Activated effector memory CD4-positive, alpha-beta T cell treated with Interleukin-2 at 50 U/mL for 16 hours (primary cell): ENCODE measurements around the gene THOC6.

Source experiments
- DNase-seq: peaks from one replicate; pipeline ENCODE4 v3.0.0-alpha.2; 2020

The THOC6 gene

DNA sequence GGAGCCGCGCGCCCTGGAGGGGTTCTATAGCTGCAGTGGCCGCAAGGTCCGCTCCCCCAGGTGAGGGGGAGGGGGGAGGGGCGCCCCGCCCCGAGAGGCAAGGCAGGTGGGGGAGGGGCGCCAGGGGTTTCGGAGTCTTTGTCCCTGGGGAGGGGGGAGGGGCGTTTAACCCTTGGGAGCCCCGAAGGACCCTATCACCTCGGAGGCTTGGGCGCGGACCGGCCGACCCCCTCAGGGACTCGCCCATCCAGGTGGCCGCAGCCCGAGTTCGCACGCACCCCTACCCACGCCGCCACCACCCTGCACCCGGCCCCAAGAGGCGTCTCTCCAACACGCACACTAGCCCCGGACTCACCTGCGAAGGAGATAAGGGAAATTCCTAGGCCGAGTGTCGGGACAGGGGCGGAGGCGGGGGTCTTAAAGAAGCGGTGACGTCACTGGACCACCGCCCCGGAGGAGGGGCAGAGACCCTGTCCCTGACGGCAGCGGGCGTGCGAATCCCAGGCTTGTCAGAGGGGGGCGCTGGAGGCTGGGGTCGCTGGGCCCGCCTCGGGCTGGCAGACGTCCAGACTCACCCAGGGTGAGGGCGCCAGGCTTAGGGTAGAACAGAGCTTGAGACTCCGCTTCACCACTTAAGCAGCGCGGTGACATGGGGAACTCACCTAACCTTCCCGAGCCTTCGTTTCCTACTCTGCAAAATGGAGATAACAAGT lies 5.9 kb upstream of the THOC6 start, which contains the start of gene CLDN6:
TSS of gene CLDN6 (minus strand) at position 390 of the 713 bp plus-strand sequence. CDS start 2,162 bp downstream, outside the sequence.
- DNase-seq, result no peak

DNA sequence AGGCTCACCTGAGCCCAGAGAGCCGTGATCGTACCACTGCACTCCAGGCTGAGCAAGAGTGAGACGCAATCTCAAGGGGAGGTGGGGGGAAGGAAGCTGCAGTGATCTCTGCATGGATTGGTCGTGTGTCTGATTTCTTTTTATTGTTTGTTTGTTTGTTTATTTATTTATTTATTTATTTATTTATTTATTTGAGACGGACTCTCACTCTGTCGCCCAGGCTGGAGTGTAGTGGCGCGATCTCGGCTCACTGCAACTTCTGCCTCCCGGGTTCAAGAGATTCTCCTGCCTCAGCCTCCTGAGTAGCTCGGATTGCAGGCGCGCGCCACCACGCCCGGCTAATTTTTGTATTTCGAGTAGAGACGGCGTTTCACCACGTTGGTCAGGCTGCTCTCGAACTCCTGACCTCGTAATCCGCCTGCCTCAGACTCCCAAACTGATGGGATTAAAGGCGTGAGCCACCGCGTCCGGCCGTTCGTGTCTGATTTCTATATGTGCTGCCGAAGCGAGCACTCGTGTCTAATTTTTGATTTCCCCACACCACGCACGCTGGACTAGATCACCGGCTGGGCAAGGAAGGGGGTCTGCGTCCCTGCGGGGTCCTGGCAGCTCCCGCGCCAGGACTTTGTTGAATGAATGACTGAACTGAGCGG lies 4.1 kb upstream of the THOC6 start:
- DNase-seq, result no peak

DNA sequence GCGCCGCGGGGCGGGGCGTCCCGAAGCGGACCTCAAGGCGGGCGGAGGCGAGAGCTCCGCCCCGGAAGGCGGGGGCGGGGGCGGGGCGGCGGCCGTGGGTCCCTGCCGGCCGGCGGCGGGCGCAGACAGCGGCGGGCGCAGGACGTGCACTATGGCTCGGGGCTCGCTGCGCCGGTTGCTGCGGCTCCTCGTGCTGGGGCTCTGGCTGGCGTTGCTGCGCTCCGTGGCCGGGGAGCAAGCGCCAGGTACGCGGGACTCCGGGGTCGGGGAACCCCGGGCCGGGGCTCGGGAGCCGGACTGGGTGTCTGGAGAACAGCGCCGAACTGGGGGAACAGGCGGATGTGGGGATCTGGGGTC lies 3.6 kb upstream of the THOC6 start, which contains the start of gene TNFRSF12A:
TSS of gene TNFRSF12A (plus strand) at position 122 of the 357 bp plus-strand sequence. CDS start at position 152, 30 bp downstream.
- peak; percentile 57 for DNase-seq

DNA sequence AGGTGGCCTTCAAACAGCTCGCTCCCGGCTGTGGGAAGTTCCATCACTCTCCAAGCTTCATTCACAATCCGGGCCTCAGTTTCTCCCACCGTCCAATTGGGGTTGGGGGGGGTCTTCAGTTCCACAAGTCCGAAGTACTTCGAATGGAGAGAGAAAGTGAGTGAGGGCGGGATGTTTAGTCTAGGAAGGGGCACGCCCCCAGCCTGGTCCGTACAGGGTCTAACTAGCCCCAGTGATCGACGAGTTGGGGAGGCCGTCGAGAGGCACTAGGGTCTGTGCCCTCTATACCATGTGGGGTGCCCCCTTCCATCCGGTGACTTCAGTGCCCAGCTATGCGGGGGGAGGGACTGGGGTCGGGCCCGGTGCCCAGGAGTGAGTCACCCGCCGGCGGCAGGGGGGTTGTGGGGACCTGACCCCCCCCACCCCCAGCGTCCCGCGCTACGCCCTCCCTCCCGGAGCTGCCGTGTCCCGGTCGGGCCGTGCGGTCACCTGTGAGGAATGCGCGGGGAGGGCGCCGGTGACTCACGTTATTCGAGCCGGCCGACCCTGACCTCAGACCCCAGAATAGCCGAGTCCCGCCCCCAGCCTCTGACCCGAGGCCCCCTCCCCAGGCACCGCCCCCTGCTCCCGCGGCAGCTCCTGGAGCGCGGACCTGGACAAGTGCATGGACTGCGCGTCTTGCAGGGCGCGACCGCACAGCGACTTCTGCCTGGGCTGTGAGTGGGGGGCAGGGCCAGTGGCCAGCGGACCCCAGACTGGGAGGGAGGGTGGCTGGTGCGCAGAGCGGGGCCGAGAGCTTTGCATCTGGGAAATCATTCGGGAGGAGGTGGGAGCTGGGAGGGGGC lies 3.0 kb upstream of the THOC6 start:
- DNase-seq, result peak; percentile 65

DNA sequence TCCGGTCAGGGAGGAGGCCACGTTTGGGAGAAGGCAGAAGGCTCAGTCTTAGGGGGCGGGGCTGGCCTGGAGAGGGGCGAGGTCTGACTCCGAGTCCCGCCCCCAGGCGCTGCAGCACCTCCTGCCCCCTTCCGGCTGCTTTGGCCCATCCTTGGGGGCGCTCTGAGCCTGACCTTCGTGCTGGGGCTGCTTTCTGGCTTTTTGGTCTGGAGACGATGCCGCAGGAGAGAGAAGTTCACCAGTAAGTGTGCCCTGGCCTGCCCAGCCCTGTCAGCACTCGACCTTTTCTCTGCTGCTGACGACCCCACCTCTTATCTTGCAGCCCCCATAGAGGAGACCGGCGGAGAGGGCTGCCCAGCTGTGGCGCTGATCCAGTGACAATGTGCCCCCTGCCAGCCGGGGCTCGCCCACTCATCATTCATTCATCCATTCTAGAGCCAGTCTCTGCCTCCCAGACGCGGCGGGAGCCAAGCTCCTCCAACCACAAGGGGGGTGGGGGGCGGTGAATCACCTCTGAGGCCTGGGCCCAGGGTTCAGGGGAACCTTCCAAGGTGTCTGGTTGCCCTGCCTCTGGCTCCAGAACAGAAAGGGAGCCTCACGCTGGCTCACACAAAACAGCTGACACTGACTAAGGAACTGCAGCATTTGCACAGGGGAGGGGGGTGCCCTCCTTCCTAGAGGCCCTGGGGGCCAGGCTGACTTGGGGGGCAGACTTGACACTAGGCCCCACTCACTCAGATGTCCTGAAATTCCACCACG lies 2.2 kb upstream of the THOC6 start:
- peak; percentile 57 for DNase-seq

DNA sequence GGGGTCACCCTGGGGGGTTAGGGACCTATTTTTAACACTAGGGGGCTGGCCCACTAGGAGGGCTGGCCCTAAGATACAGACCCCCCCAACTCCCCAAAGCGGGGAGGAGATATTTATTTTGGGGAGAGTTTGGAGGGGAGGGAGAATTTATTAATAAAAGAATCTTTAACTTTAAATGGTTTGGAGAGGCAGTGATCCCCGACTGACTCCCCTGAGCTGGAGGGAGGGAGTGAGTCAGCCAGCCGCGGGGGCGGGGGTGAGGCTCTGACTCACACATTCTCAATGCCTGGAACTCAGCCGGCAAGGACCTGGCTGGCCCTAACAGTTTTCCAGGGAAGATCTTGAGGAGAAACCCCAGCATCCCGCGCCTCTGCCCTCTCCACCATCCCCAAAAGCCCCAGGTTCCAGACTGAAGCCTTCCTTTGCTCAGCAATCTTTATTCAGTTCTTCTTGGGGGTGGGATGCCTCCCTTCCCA lies 1.6 kb upstream of the THOC6 start:
- peak; percentile 76 for DNase-seq

DNA sequence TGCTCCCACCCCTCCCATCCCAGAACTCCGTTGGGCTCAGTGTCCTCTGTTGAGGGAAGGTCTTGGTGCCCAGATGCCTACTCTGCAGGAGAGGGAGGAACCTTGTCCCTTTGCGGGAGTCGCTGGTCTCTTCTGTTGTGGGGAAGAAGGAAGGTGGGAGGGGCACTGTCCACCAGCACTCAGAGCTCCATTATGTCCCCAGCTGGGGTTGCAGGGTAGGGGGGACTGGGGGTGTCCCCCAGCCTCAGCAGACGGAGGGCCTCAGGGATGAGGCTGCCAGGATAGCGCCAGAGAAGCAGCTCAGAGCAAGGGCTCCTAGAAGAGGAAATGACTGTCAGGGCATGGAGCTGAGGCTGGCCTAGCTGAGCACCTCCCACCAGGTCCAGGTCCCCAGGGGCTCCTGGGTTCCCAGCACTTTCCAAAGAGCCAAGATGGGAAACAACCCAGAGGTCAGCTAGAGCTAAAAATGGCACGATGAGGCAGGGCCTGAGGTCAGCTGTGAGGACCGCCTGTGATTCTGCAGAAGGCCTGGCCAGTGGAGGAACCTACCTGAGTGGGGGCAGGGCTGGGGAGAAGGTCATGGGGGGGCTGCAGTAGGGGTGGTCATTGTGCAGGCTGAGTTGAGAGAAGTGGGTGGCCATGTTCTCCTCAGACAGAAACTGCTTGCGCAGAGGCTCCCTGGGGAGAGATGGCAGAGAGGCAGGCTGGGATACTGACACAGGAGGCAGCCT lies 986 bp upstream of the THOC6 start:
- no peak for DNase-seq

DNA sequence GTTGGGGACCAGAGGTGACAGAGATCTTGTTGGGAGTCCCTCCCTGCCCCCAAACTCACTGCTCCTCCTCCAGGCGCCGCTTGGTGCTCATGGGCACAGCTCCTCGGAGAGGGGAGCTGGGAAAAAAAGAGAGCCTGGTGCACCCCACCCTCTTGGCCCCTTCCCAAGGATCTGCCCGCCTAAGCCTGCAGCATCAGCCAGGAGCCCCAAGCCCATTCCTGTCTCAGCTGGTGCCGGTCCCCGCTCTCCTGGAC lies 493 bp upstream of the THOC6 start:
- no peak for DNase-seq

DNA sequence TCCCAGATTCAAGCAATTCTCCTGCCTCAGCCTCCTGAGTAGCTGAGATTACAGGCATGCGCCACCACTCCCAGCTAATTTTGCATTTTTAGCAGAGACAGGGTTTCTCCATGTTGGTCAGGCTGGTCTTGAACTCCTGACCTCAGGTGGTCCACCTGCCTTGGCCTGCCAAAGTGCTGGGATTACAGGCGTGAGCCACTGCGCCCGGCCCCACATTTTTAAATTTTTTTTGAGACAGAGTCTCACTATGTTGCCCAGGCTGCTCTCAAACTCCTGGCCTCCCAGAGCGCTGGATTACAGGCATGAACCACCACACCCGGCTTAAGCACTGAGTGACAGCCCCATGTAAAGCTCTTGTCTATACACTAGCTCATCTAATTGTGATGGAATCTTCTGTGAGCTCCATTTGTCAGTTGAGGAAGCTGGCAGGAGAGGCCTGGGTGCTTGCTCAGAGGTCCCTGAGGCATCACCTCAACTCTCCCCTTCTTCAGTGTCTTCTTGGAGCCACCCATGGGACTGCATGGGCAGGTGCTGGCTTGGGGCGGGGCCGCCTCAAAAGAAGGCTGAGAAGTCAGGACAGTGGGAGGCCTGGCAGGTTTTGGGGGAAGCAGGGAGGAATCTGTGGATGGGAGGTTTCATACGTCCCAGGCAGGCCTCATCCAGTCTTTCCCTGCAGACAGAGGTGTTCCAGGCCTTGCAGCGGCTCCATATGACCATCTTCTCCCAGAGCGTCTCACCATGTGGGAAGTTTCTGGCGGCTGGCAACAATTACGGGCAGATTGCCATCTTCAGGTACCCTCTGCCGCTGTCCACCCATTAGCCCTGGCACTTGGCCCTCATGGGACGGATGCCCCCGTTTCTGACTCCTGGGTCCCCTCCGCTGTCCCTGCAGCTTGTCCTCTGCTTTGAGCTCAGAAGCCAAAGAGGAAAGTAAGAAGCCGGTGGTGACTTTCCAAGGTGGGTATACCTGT lies 1.5 kb downstream of the THOC6 start:
- no peak for DNase-seq

DNA sequence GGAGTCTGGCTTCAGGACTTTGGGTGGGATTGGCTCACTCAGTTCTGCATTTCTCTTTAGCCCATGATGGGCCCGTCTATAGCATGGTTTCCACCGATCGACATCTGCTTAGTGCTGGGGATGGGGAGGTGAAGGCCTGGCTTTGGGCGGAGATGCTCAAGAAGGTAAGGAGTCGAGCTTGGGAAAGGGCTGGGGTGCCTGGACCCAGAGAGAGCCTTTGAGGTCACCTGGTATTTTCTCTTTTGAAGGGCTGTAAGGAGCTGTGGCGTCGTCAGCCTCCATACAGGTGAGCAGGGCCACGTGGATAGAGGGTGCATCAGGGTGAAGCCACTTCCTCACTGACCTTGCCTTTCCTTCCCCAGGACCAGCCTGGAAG lies 2.2 kb downstream of the THOC6 start:
- DNase-seq, result no peak

DNA sequence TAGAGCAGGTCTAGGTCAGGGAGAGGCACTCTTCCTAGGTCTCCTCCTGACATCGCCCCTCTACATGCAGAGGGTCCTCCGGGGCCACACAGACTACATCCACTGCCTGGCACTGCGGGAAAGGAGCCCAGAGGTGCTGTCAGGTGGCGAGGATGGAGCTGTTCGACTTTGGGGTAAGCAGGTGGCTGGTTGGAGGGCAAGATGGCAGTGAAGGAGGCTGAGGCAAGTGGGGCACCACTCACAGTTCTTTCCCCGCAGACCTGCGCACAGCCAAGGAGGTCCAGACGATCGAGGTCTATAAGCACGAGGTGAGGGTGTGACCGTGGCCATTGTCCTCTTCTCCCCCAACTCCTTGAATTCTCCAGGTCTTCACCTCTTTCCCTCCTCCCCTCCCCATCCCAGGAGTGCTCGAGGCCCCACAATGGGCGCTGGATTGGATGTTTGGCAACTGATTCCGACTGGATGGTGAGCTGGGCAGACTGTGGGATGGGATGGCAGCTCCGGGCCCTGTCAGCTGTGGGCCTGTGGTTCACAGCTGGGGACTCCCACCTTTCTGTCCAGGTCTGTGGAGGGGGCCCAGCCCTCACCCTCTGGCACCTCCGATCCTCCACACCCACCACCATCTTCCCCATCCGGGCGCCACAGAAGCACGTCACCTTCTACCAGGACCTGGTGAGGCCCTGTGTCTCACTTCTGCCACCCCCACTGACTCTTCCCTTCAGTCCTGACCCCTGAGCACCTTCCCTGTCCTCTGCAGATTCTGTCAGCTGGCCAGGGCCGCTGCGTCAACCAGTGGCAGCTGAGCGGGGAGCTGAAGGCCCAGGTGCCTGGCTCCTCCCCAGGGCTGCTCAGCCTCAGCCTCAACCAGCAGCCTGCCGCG lies 3.0 kb downstream of the THOC6 start:
- DNase-seq, result no peak

DNA sequence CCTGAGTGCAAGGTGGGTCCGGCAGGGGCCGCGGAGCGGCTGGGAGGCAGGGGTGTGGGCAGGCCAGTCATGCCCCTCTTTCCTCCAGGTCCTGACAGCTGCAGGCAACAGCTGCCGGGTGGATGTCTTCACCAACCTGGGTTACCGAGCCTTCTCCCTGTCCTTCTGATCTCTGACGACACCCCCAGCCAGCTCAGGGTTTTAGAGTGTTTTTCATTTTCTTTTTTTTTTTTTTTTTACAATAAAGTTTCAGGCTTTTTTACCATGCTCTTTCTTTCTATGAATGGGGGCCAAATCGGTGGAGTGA lies 3.6 kb downstream of the THOC6 start:
- no peak for DNase-seq

DNA sequence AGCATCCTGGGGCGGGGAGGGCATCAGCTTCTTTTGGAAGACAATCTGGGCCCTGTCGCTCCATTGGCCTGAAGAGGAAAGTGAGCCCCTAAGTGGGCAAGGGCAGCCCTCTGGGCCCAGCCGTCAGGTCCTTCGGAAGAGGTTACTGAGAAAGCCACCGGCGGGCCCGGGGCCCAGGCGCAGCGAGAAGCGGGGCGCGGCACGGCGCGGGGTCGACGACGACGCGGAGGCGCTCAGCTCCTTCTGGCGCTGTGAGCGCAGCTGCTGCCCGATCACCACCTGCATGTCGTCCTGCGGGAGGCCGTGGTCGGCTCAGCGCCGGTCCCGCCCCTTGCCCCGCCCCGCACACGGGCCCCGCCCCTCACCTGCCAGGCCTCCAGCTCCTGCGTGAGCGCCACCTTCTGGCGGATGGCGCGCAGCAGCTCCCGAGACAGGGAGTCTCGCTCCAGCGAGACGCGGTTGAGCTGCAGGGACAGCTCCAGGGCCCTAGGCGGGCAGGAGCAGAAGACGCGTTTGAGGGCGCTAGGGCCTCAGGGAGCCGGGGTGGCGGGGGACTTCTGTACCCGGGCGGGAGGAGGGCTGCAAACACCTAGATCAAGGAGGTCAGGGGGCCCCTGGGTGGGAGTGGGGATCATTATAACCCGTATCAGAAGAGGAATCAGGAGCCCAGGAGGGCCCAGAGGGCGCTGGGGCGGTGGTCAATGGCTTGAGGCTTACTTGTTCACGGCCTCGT lies 4.3 kb downstream of the THOC6 start:
- peak; percentile 79 for DNase-seq

DNA sequence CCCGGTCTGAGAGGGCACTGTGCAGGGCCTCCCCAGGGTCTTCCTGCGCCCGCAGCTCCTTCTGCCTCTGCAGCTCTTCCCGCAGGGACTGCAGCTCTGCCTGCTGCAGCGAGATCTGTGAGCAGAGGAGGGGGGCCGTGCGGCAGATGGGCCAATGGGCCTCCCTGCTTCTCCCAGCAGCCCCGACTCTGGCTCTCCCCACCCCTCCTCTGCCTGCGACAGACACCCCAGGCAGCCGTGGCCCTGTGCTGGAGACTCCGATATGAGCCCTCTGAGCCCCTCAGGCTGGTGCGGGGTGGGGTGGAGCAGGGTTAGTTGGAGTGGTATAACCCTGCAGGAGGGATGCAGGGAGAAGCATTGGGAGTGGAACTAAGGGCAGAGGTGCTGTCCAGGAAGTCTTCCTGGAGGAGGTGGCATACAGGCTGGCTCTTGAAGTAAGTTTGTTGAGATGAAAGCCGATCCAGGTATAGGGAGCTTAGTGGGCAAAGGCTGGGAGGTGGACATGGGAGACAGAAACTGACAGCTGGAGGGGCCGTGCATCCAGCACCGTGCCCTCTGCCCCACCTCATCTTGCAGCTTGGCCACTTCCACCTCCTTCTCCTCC lies 5.0 kb downstream of the THOC6 start:
- DNase-seq, result no peak

DNA sequence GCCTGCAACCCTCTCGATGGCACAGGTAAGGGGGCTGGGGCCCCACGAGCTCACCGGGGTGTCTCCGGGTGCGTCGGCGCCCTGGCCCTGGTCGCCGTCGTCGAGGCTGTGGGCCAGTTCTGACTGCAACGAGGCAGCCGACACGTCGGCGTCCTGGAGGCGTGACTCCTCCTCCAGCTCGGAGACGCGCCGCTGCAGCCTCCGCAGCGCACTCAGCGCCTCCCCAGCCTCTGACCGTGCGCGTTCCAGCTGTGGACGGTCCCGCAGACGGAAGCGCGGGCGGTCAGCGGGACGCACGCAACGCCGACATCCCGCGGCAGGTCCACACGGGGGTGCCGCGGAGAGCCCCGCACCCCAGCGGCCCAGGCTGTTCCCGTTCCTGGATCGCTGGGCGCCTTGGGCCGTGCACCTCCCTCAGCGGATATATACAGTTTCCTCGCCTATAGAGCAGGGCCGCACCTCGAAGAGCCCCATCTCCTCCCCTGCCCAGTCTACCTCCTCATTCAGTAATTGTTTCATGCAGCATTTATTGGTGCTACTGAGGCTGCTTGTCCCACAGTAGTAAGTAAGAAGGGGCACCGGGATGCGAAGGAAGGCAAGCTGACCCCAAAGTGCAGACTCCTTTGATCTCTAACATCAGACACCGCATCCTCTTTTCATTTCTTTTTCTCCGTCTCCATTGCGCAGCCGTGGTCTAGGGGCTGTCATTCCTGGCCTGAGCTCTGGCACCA lies 5.8 kb downstream of the THOC6 start:
- DNase-seq, result no peak

DNA sequence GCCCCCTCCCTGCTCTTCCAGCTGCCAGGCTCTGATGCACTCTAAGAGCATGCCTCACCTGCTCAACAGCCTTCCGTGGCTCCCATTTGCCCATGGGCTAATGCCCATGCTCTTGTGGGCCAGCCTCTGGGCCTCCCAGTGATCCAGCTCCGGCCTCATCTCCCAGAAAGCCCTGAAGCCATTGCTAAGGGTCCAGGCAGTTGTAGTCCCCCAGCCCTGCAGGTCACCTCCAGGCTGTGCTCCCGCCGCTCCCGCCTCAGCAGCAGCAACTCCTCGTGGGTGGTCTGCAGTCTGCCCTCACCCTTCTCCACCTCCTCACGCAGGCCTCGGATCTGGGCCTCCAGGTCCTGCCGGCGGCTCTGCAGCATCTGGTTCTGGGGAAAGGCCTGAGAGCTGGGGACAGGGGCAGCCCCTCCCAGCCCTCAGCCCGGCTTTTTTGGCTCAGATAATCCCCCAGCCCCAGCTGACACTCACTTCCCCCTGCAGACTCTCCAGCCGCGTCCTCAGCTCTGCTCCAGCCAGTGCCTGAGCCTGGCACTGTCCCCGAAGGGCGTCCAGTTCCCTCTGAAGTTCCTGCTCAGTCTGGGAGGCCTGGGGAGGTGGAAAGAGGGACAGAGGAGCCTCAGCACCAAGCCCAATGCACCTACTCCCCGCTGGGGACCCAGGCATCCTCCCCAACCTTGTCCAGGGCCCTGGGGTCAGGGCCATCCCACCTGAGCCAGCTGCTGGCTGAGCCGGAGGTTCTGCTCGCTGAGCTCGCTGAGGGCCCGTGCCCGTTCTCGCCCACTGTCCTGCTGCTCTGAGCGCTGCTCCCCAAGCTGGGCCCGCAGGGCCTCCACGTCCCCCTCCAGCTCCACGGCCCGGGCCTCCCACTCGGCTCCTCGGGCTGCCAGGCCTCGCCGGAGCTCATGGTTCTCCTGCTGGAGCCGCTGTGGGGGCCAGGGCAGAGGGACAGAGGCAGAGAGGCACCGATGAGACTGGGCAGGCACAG lies 6.7 kb downstream of the THOC6 start:
- no peak for DNase-seq

DNA sequence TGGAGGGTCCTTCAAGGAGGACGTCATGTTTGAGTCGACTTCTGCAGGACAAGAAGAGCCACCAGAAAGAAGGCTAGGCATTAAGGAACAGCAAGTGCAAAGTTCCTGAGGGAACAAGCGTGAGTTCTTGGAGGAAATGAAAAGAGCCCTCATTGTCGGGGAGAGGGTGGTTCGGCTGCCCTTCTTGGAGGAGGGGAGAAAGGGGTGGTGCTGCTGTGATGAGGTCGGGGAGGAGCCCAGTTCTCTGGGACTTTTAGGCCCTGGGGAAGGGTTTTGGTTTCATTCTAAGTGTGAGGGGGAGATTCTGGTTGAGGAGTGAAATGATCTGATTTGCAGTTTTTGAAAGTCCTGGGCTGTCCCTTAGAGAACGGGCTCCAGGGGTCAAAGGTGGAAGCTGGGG lies 8.8 kb downstream of the THOC6 start:
- no peak for DNase-seq
